Activated T-cell treated with anti-CD3 and anti-CD28 coated beads, Interleukin-2, amount 50 U/mL, for 72 hours (primary cell): Measurements from ENCODE around the gene OR7C2. TPM values are rescaled to one million over a fixed set of nuclear protein-coding genes. Genes with fewer than 3 reads are reported as not detected.
"Not testable (repeated sequence)": the region's sequence is repeated elsewhere in the genome, so short reads cannot be mapped to it uniquely, and the experiment has no call there.

Experiments
- ATAC-seq, 2 donors: fragments of 150-1000 bp; cut with Tn5 transposase; replicated peaks in 1 of 2; 2 replicates each; pipeline ENCODE4 v1.10.0; 2021; ENCODE audit warnings: moderate library complexity in 2 of 2, mild to moderate bottlenecking in 1 of 2
- DNase-seq, 2 donors: peaks; one replicate each; pipeline ENCODE4 v3.0.0; 2021 to 2022; ENCODE audit warnings: mixed read lengths in 1 of 2
- H3K27ac Mint-ChIP-seq: one replicate; pipeline ENCODE4 v1.8.0; 2022; ENCODE audit warnings: mild to moderate bottlenecking, moderate library complexity, mixed read lengths
- H3K27me3 Mint-ChIP-seq: one replicate; pipeline ENCODE4 v1.8.0; 2022; ENCODE audit warnings: low read depth, mixed read lengths
- H3K36me3 Mint-ChIP-seq, 2 donors: one replicate each; pipeline ENCODE4 v1.8.0; 2022; ENCODE audit warnings: mixed read lengths in 2 of 2, mild to moderate bottlenecking in 1 of 2; ENCODE audit not compliant: insufficient read depth in 2 of 2
- H3K4me1 Mint-ChIP-seq: one replicate; pipeline ENCODE4 v1.8.0; 2022; ENCODE audit warnings: low read depth, mixed read lengths
- H3K4me3 Mint-ChIP-seq, 2 donors: one replicate each; pipeline ENCODE4 v1.8.0; 2022; ENCODE audit warnings: mild to moderate bottlenecking in 2 of 2, mixed read lengths in 2 of 2, moderate library complexity in 2 of 2
- H3K9me3 Mint-ChIP-seq, 2 donors: one replicate each; pipeline ENCODE4 v1.8.0; 2022; ENCODE audit warnings: mixed read lengths in 2 of 2
- total RNA-seq, 2 donors: library from RNA; stranded (reverse); gene quantifications; one replicate each; pipeline ENCODE4 v1.2.3, GENCODE V29; 2022

OR7C2 gene
- not detected for total RNA-seq

GRCh38 chr19:14941189-14941588 is at the start of gene OR7C2:
OR7C2 (plus strand) TSS chr19:14941489; CDS start chr19:14941489, 0 bp downstream.
- no peak within 1 kb of the TSS for H3K4me3 Mint-ChIP-seq
- H3K27ac Mint-ChIP-seq: no peak within 1 kb of the TSS
- no peaks in the 10 kb centered on the region for H3K27me3 Mint-ChIP-seq
- ATAC-seq: no peak
- no peaks in the 10 kb centered on the region for H3K9me3 Mint-ChIP-seq
- H3K36me3 Mint-ChIP-seq: no peaks in the 10 kb centered on the region
- peaks cover 5% of the 10 kb centered on the region for H3K4me1 Mint-ChIP-seq
- DNase-seq: no peak

- Mint-ChIP-seq H3K27me3 (peaks cover 34% of the 10 kb centered on the region), H3K4me1 (no peaks in the 10 kb centered on the region), H3K27ac (no peak overlapping the region), H3K9me3 (no peaks in the 10 kb centered on the region), H3K36me3 (no peaks in the 10 kb centered on the region), H3K4me3 (no peak overlapping the region)
- ATAC-seq (no peak), DNase-seq (no peak)
Measured at GRCh38 chr19:14901675-14902260, 39.5 kb upstream of the OR7C2 start.

GRCh38 chr19:14906711-14907110 is 34.6 kb upstream of the OR7C2 start:
- no peak for ATAC-seq
- H3K36me3 Mint-ChIP-seq: no peaks in the 10 kb centered on the region

GRCh38 chr19:14915116-14915515 is 26.2 kb upstream of the OR7C2 start:
- Mint-ChIP-seq H3K4me3 (no peak overlapping the region), H3K27ac (no peak overlapping the region), H3K27me3 (peaks cover 35% of the 10 kb centered on the region), H3K4me1 (no peaks in the 10 kb centered on the region), H3K9me3 (peaks cover 4 to 6% of the 10 kb centered on the region in 2 donors), H3K36me3 (peaks cover 0 to 2% of the 10 kb centered on the region in 2 donors)
- DNase-seq: no peak
- no peak for ATAC-seq

More at GRCh38 chr19:14906711-14907110, 34.6 kb upstream of the OR7C2 start:
- no peaks in the 10 kb centered on the region for H3K4me1 Mint-ChIP-seq
- H3K27ac Mint-ChIP-seq: no peak overlapping the region
- no peak overlapping the region for H3K4me3 Mint-ChIP-seq
- H3K27me3 Mint-ChIP-seq: peaks cover 16% of the 10 kb centered on the region
- DNase-seq: no peak
- H3K9me3 Mint-ChIP-seq: no peaks in the 10 kb centered on the region

- Mint-ChIP-seq H3K27ac (no peak overlapping the region), H3K9me3 (peaks cover 4 to 6% of the 10 kb centered on the region in 2 donors), H3K4me3 (no peak overlapping the region), H3K36me3 (peaks cover 0 to 2% of the 10 kb centered on the region in 2 donors), H3K27me3 (peaks cover 36% of the 10 kb centered on the region), H3K4me1 (no peaks in the 10 kb centered on the region)
- DNase-seq: no peak
- ATAC-seq: no peak
Measured at GRCh38 chr19:14916848-14917247, 24.4 kb upstream of the OR7C2 start.

DNA sequence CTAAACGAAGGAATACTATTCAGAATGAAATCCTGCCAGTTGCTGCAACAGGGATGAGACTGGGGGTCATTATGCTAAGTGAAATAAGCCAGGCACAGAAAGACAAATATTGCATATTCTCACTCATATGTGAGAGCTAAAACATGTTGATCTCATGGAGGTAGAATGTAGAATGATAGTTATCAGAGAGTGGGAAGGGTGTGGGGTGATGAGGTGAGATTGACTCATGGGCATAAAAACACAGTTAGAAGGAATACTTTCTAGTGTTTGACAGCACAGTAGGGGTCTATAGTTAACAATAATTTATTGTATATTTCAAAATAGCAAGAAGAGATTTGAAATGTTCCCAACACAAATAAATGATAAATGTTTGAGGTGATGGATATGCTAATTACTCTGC is 7.8 kb upstream of the OR7C2 start:
- Mint-ChIP-seq H3K4me1 (no peaks in the 10 kb centered on the region), H3K27me3 (peaks cover 24% of the 10 kb centered on the region), H3K36me3 (peaks cover 0 to 2% of the 10 kb centered on the region in 2 donors), H3K27ac (no peak overlapping the region), H3K4me3 (no peak overlapping the region), H3K9me3 (peaks cover 0 to 2% of the 10 kb centered on the region in 2 donors)
- no peak for ATAC-seq
- no peak for DNase-seq

DNA sequence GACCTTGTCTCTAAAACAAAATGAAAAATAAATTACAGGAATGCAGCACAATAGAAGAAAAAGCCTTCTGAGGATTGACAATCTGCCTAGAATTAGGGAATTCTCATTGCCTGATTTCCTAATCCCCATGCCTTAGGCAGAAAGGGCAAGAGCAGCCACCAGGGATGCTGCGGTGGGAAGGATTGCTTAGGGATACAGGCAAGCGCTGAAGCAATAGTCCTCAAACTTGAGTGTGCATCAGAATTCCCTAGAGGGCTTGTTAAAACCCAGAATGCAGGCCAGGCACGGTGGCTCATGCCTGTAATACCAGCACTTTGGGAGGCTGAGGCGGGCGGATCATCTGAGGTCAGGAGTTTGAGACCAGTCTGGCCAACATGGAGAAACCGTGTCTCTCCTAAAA is 1.0 kb upstream of the OR7C2 start:
- H3K9me3 Mint-ChIP-seq: no peaks in the 10 kb centered on the region
- H3K27me3 Mint-ChIP-seq: no peaks in the 10 kb centered on the region
- H3K36me3 Mint-ChIP-seq: no peaks in the 10 kb centered on the region
- no peak for ATAC-seq
- H3K4me3 Mint-ChIP-seq: no peak overlapping the region
- no peak for DNase-seq
- no peak overlapping the region for H3K27ac Mint-ChIP-seq
- peaks cover 5% of the 10 kb centered on the region for H3K4me1 Mint-ChIP-seq

- Mint-ChIP-seq H3K27me3 (no peaks in the 10 kb centered on the region), H3K4me3 (no peak overlapping the region), H3K27ac (no peak overlapping the region), H3K9me3 (no peaks in the 10 kb centered on the region), H3K4me1 (peaks cover 5% of the 10 kb centered on the region), H3K36me3 (no peaks in the 10 kb centered on the region)
- ATAC-seq (no peak), DNase-seq (no peak)
Measured at GRCh38 chr19:14943601-14944000, 2.3 kb downstream of the OR7C2 start.

DNA sequence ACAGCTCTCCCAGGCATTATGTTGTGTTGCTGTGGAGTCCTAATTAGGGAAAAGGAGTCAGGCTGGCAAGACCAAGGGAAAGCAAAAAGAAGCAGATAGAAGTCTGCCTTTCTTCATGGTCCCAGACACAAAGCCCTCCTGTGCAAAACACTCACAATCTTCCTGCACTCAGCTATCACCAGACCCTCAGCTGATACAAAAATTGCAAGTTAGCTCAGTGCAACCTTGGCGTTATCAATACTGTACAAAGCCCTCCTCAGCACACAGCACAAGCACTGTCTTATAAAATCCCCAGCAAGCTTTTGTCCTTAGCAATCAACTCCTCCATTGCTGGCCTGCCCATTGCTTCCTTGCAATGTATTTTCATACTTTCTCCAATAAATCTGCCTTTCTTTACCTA is 3.2 kb downstream of the OR7C2 start:
- H3K4me1 Mint-ChIP-seq: peaks cover 5% of the 10 kb centered on the region
- H3K27me3 Mint-ChIP-seq: no peaks in the 10 kb centered on the region
- ATAC-seq (no peak), DNase-seq (no peak)
- no peaks in the 10 kb centered on the region for H3K36me3 Mint-ChIP-seq
- no peak overlapping the region for H3K27ac Mint-ChIP-seq
- no peaks in the 10 kb centered on the region for H3K9me3 Mint-ChIP-seq
- H3K4me3 Mint-ChIP-seq: no peak overlapping the region

DNA sequence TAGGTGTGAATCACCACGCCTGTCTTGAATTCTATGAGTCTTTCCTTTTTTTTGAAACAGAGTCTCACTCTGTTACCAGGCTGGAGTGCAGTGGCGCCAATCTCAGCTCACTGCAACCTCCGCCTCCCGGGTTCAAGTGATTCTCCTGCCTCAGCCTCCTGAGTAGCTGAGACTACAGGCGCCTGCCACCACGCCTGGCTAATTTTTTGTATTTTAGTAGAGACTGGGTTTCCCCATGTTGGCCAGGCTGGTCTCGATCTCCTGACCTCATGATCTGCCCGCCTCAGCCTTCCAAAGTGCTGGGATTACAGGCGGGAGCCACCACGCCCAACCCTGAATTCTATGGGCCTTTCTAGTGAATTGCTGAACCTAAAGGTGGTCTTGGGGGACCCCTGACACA is 8.1 kb downstream of the OR7C2 start:
- H3K27me3 Mint-ChIP-seq, ATAC-seq, H3K9me3 Mint-ChIP-seq, H3K4me3 Mint-ChIP-seq, H3K4me1 Mint-ChIP-seq, H3K27ac Mint-ChIP-seq, H3K36me3 Mint-ChIP-seq, DNase-seq: not testable (repeated sequence)

DNA sequence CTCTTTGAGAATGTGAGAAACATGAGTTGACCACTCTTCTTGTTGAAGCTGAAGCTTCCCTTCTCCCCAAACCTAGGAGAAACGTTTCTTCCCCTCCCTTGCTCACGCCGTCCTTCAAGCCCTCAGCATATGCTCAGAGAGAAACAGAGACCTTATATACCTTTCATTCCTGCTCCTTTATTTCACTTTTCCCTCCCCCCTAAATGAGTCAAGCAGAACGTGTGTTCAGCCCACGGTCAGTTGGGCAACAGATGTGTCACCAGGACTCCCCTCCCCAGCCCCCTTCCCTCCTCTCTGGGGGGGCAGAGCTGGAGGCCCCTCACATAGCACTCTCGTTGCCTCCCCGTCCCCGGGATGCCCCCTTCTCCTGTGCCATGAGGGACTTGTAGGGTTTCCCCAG is 8.6 kb downstream of the OR7C2 start:
- Mint-ChIP-seq H3K36me3 (no peaks in the 10 kb centered on the region), H3K4me3 (no peak overlapping the region), H3K9me3 (no peaks in the 10 kb centered on the region), H3K27me3 (no peaks in the 10 kb centered on the region), H3K27ac (no peak overlapping the region), H3K4me1 (no peaks in the 10 kb centered on the region)
- no peak for DNase-seq
- ATAC-seq: no peak

DNA sequence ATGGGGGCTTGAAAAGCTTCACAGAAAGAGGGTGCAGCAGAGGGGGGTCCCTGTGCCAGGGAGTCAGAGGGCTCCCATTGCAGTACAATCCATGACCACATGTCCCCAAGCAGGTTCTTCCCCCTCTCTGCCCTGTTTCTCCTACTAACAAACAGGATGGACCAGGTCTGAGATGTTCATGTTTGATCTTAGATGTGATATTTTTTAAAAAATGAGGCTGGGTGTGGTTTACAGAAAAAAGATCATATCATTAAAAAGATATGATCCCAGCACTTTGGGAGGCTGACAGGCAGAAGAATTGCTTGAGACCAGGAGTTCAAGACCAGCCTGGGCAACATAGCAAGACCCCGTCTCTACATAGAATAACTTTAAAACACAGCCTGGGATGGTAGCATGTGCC is 9.1 kb downstream of the OR7C2 start:
- H3K27ac Mint-ChIP-seq: no peak overlapping the region

GRCh38 chr19:14952767-14953166 is 11.5 kb downstream of the OR7C2 start:
- H3K27ac Mint-ChIP-seq: no peak overlapping the region
- no peak for DNase-seq
- H3K9me3 Mint-ChIP-seq: peaks cover 4 to 7% of the 10 kb centered on the region in 2 donors
- H3K4me3 Mint-ChIP-seq: no peak overlapping the region
- no peak for ATAC-seq
- no peaks in the 10 kb centered on the region for H3K27me3 Mint-ChIP-seq
- H3K4me1 Mint-ChIP-seq: no peaks in the 10 kb centered on the region
- peaks cover 0 to 2% of the 10 kb centered on the region in 2 donors for H3K36me3 Mint-ChIP-seq

More for the DNA sequence above, 9.1 kb downstream of the OR7C2 start:
- H3K36me3 Mint-ChIP-seq: no peaks in the 10 kb centered on the region
- DNase-seq (no peak), ATAC-seq (no peak)
- no peaks in the 10 kb centered on the region for H3K9me3 Mint-ChIP-seq
- no peak overlapping the region for H3K4me3 Mint-ChIP-seq
- no peaks in the 10 kb centered on the region for H3K27me3 Mint-ChIP-seq
- no peaks in the 10 kb centered on the region for H3K4me1 Mint-ChIP-seq

GRCh38 chr19:14954071-14954655 is 12.9 kb downstream of the OR7C2 start:
- Mint-ChIP-seq H3K4me3 (no peak overlapping the region), H3K4me1 (no peaks in the 10 kb centered on the region), H3K27me3 (no peaks in the 10 kb centered on the region), H3K27ac (no peak overlapping the region), H3K9me3 (peaks cover 4 to 7% of the 10 kb centered on the region in 2 donors), H3K36me3 (peaks cover 0 to 2% of the 10 kb centered on the region in 2 donors)
- DNase-seq (no peak), ATAC-seq (no peak)
